SHP77 treated with DMSO at 0.1 percent for 48 hours (cell line): ENCODE data around the gene SMAD3.
"Not testable (repeated sequence)": the region's sequence is repeated elsewhere in the genome, so short reads cannot be mapped to it uniquely, and the experiment has no call there.

Experiments
- DNase-seq: peaks from one replicate; lab custom pipeline; 2025; lab: John Stamatoyannopoulos, UW

SMAD3 gene

DNA sequence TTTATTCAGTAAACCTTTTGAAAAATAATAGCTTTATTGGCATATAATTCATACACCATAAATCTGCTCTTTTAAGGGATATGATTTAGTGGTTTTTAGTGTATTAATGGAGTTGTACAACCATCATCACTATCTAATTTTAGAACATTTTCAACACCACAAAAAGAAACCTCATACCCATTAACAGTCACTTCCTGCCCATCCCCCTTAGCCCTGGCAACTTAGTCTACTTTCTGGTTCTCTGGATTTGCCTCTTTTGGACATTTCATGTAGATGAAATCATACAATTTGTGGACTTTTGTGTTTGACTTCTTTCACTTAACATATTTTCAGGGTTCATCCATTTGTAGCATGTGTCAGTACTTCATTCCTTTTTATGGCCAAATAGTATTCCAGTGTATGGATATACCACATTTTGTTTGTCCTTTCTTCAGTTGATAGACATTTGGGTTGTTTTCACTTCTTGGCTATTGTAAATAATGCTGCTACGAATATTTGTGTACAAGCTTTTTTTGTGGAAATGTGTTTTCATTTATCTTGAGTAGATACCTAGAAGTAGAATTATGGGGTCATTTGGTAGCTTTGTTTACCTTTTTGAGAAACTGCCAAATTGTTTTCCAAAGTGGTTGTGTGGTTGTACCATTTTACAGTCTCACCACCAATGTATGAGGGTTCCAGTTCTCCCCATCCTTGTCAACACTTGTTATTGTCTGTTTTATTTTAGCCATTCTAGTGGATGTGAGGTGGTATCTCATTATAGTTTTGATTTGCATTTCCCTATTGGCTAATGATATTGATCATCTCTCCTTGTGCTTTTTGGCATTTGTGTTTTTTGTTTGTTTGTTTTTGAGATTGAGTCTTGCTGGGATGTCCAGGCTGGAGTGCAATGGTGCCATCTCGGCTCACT is 45.8 kb downstream of the SMAD3 start:
- DNase-seq = no peak

DNA sequence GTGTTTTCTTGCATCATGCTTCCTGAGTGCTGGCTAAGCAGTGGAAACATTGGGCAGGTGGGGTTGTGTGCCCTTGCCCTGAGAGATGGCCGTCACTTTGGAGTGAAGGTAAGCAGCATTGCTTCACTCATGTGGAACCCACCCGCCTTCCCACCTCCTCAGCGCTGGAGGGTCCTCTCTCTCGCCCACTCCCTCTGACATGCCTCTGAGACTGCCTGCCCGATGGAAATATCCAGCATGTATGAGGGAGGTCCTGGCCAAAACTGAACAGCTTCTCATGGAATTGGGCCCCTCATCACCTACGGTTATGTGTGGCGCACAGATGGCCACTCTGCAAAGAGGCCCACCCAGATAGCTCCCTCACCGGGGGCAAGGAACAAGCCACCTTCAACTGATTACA is 48.6 kb downstream of the SMAD3 start:
- no peak for DNase-seq

DNA sequence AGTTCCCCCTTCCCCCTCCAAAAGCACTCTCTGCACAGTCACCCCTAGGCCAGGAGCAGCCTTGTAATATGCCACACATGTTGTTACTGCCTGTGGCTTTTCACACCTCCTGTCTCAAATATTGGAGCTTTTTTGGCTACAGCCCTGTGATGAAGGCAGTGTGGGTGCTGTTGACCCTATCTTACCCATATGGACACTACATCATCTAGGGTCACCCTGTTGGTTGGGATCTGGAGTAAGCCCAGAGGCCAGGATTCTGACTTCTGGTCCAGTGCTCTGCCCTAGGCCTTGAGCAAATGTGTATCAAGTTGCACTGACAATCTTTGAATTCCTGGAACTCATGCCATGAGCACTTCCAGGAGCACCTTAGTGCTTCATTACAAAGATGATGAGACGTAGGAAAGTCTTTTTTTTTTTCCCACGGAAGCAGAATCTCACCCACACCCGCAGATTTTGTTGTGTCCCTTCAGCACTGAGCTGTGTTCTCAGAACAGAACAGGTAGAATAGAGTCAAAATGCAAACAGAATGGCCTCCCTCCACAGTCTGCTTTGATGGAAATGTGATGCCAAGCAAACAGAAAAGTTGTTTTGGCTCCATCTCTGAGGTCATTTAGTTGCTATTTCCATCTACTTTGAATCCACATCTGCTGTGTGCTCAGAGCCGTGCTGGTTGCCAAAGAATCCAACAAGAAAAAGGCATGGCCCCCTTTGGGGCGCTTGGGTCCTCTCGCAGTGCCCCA is 49.6 kb downstream of the SMAD3 start:
- no peak for DNase-seq

DNA sequence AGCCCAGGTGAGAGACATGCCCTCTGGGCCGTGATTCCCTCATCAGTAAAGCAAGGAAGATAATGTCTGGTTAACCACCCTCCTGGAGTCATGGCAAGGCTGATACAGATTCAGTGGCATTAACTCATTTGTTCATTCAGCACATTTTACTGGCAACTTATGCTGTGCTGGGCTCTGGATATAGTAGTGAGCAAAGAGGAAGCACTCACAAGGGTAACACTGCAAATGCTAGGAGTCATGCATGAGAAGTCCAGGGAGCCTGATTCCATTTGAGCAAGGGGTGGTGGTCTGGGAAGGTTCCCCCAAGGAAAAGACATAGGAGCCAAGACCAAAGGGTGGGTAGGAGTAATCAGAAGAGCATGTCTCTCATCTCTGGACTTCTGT is 50.2 kb downstream of the SMAD3 start:
- DNase-seq = no peak

DNA sequence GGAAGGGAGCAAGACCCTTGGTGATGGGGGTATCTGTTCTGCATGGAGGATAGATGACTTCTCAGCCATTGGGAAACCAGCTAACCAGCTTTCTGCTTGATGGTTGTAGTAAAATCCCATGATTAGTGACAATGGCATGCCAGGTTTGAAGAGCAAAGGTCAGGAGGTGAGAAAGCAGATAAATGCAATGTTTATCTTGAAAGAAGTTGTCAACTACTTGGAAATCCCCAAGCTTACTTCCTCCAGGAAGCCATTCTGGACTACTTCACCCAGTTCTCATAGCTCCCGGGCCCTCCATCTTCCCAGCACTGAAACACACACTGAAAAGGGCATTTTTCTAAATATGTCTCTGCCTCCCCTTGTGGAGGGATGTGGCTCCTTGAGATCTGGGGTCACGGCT is 51.3 kb downstream of the SMAD3 start:
- no peak for DNase-seq

DNA sequence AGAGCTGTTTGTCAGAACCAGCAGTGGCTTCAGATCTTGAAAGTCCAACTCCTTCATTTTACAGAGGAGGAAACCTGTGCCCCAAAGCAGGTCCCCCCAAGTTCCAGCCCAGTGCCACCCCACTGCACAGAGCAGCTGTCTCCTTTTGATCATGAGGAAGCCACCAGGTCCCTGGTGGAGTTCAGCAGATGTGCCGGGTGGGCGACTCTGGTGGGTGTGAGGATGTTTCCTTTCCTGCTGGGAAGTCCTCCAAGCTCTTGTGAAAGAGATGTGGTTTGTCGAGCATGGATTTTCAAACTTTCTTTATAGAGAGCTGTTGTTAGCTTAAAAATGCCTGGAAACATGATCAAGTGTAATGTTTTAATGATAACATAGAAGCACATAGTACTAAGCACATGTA is 52.0 kb downstream of the SMAD3 start:
- DNase-seq = no peak

DNA sequence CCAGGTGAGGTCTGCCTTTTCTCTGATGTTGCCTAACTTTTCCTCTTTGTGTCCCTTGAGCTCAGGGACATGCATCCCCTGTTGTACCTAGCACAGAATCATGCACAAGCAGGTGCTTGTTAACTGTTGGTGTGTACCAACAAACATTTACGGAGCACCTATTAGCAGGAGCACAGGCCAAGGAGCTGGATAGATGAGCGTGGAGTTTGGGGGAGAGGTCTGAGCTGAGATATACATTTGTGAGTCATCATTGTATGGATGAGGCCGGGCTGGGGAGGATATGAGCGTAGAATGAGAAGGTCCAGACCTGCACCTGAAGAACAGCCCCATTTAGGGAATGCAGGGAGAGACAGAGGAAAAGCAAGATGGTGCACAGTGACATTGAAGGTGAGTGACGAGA is 53.4 kb downstream of the SMAD3 start:
- DNase-seq = no peak

DNA sequence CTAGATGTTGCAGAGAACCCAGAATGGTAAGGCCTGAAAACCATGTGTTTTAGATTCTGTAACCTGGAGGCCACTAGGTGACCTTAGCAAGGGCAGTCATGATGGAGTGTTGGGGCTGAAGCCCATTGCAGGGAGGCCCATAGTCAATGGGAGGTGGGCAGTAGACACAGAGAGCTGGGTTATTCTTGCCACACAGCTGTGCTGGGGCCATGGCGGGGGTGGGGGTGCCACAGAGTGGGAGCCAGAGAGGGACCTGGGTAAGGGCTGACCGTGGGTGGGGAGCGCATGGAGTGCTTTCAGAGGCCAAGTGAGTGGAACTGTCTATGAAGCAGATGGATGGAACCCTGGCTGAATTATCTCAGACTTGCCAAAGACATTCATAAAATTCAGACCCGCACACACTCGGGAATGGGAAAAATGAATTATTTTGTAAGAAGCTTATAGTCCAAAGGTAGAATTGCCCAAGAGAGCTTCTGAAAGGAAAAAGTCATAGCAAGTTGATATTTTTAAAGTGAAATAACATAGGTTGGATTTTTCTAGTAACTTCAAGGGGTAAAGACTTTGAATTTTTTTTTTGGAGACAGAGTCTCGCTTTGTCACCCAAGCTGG is 53.9 kb downstream of the SMAD3 start:
- DNase-seq = no peak

DNA sequence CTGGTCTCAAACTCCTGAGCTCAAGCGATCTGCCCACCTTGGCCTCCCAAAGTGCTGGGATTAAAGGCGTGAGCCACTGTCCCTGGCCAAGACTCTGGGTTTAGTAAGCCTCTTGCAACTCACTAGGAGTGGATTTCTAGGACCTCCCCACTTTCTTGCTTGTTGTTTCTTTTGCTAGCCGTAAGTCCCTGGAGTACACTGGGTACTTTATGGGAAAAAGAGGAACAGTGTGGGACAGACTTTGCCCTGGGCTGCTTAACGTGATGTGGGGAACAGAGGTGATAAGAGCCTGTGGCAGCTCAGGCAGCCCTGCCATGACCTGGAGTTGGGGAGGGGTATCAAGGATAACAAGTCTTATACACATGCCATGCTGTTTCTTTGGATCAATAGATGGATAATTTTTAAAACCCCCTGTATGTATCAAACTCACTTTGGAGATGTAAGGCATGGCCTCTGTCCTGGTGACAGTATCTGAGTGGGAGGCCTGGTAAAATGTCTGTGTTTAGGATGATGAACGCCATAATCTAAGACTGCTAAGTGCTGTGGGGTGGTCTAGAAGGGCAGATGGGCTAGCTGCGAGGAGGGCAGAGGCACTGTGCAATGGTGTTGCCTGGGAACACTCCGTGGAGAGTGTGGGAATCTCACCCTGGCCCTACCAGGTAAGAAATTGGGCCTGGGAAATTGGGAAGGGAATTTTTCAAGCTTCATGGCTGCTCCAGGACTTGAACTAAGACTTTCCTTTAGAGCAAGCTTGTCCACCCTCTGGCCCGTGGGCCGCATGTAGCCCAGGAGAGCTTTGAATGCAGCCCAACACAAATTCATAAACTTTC is 54.8 kb downstream of the SMAD3 start:
- no peak for DNase-seq

DNA sequence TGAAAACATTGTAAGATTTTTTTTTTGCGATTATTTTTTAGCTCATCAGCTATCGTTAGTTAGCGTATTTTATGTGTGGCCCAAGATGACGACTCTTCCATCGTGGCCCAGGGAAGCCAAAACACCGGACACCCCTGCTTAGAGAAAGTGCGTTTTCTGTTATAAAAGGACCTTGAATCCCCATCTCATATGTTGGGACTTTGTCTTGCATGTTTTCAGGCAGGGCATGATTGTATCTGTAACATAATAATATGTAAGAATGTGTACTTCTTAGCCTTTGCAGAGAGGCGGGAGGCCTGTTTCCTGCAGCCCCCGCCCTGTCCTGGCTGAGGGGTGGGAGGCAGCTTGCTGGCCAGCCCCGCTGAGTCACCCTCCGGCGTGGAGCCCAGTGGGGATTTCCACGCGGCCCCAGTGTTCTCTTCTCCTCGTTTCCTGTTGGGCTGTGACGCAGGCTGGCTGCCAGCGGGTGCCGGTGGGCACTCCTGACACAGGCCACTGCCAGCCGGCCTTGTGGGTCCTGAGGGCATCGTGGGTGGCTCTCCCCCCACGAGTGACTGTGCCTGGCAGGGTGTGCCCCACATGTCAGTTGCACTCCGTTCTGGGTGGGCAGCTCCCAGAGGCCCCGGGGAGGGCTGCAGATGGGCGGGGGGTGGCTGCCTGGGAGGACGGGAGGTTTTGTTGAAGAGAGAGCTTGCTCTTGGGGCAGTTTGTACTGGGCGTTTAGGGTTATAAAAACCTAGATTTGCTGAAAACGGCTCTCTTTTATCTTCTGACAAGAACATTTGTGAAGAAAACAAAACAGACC is 55.6 kb downstream of the SMAD3 start:
- no peak for DNase-seq

DNA sequence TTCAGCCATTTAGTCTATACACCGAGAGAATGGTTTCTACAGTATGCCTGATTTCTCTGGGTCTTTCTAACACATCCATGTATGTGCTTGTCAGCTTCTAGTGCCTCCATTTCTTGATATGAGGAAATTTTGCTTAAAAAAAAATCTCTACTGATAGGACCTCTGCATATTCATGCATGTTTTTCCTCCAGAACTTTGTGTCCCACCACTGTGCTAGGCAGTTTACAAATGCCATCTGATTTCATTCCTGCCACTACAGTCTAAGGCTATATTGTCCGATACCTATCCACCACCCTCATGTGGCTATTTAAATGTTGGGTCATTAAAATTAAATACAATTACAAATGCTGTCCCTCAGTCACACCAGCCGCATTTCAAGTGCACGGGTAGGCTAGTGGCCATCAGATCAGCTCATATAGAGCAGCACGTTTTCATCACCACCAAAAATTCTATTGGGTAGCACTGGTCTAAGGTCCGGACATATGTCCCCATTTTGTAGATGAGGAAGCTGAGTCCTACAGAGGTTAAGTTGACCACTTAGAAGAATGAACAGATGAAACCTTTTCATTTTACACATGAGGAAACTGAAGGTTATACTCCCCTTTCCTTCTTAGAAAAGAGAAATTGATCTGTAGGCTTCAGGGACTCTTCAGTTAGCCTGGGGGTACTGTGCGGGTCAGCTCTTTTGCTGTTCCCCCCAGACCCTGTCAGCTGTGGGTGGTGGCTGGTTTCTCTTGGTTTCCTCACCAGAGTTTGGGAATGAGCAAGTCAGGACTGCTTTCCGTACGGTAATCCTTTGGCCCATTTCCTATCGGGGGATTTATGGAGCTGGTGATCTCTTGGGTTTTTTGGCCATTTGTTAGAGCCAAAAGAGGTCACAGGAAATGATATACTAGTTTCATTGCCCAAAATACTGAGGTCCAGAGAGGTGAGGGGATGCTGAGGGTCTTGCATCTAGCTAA is 56.5 kb downstream of the SMAD3 start:
- DNase-seq = no peak

DNA sequence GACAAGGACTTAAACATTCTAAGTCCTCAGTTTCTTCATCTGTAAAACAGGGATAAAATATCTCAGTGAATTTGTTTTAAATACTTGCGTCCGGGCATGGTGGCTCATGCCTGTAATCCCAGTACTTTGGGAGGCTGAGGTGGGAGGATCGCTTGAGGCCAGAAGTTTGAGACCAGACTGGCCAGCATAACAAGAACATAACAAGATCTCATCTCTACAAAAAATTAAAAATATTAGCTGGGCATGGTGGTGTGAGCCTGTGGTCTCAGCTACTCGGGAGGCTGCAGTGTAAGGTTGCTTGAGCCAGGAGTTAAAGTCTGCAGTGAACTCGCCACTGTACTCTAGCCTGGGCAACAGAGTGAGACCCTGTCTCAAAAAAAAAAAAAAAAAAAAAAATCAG is 57.4 kb downstream of the SMAD3 start:
- not testable (repeated sequence) for DNase-seq

DNA sequence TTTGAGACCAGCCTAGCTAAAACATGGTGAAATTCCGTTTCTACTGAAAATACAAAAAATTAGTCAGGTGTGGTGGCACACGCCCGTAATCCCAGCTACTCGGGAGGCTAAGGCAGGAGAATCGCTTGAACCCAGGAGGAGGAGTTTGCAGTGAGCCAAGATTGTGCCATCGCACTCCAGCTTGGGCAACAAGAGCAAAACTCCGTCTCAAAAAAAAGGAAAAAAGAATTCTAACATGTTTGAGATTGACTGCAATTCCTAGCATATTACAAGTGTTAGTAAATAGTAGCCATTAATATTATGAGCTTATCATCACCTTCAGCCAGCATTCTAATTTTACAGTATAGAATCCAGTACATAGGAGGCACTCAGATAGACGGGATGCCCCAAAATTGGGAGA is 57.9 kb downstream of the SMAD3 start:
- DNase-seq = not testable (repeated sequence)

DNA sequence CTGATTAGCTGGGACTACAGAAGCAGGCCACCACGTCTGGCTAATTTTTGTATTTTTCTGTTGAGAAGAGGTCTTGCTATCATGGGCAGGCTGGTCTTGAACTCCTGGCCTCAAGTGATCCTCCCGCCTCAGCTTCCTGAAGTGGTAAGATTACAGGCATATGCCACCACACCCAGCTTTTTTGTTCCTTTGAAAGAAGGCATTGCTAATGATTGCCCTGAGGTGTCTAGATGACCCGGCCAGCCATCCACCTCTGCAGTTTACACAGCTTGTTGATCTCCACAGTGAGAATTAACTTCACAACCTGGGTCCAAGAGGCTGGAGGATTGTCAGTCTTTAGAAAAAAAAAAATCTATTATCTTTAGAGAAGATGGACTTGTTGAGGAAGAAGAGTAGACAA is 58.7 kb downstream of the SMAD3 start:
- DNase-seq = no peak

DNA sequence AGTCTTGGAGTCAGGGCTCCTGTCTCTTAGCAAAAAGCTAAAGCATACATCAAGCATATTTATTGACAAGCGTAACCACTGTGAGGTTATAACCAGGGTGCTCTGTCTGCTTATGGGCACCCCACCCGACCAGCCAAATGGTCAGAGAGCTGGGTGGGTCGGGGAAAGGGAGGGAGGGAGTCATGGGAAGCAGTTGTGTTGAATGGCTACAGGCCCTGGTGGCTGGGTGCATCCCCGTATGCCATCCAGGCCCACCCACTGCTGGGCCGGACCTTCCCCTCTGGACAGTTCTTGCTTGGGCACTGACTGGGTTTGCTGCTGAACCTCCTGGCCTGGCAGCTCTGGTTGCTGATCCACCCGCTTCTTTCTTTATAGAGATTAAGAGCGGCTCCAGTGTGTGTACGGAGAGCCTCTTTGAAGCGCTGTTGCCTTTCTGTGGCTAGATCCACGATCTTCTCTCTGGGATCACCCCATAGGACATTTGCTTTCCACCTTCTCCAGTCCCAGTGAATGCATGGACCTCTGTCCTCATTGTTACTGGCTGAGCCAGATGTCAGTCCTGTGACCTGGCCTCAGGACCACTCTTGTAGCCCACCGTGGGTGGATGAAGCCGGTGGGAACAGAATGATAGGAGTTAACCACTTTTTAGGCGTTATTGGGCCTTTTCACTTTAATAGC is 59.6 kb downstream of the SMAD3 start:
- no peak for DNase-seq

DNA sequence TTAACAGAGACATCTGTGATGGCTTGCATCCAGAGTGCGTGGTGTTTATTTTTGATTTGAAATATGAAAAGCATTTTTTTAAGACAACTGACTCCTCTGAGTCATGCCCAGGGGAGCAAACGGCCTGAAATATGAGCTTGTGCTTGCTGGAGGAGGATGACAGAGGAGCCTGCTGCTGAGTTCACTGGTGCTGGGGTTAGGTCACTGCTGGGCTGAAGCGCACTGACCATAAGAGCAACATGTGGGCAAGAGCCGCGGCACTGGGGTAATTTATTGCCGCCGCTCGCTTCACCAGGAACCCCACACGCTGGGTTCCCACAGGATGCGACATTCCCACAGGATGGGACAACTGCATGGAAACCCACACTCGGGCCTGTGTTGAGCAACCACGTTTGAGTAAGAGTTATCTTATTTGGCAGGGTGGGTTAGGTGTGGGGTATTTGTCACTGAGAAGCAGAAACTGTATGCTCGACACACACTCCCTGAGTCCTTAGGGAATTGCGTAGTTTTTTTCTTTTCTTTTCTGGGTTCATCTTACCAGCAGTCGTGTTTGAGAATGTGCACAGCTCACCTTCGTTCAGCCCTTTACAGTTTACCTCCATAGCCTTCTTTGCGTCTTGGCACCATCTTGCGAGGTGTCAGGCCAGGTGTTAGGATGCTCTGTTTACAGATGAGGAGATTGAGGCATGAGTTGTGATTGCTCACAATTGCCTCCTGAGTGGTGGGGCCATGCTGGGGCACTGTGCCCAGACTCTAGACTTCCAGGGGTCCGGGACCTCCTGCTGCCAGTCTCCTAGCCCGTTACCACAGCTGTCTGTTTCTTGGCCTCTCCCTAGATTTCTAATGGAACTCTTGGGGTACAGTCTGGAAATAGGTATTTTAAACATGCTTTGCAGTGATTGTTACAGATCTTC is 60.4 kb downstream of the SMAD3 start:
- DNase-seq = no peak

DNA sequence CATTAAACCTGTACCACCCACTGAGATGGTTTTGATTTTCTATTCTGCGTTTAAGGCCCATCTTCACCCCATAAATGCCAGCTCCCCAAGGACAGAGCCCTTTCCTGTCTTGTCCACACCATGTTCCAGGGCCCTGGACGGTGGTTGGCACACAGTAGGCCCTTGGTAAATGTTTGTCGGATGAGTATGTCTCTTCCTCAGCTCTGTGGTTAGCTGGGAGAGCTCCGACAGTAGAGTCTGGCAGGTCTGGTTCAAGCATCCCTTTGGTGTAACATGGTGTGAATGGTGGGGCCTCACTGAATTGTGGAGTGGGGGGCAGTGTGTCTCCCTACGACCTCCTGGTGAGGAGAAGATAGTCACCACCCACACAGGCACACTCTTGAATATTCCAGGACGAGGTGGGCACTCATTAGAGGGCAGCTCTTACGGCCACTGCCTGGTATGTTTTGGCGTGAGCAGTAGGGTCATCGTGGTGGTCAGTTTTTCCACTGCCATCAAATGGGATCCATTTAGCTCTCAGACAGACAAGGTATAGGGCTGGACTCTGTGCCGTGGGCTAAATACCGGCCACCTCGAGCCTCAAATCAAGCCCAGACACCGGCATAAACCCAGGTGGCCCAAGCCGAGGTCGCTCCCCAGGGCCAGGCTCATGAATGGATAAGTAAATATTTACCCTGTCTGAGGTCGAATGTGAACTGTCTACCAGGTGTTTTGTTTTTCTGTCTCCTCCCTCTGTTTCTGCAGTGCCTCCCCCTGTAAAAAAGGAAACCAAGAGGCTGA is 61.3 kb downstream of the SMAD3 start:
- no peak for DNase-seq

DNA sequence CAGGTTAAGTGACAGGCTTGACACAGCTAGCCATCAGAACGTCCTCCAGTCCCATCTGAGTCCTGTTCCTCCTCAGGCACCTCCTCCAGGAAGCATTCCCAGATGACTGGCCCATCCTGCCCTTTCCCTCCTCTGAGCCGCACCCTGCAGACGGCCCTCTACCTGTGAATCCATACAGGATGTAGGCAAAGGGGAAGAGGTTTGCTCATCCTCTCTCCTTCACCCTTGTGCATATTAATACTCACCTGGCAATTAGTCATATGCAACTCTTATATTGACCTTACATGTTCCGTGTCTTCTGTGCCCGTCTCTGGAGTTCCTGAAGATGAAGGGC is 61.9 kb downstream of the SMAD3 start:
- no peak for DNase-seq
